Muscle layer of colon (tissue), 2 donors: ENCODE data around the gene RAP1B.
"Not testable (repeated sequence)": the region's sequence is repeated elsewhere in the genome, so short reads cannot be mapped to it uniquely, and the experiment has no call there.

Experiments
- H3K27ac ChIP-seq: one replicate; pipeline ENCODE4 v1.7.0; 2013; ENCODE audit warnings: low read depth, mild to moderate bottlenecking, low read length, moderate library complexity
- H3K27me3 ChIP-seq, 2 donors: one replicate each; pipeline ENCODE4 v1.7.0; 2013; ENCODE audit warnings: low read length in 2 of 2, mild to moderate bottlenecking in 2 of 2; ENCODE audit not compliant: insufficient read depth in 2 of 2, control insufficient read depth in 1 of 2
- H3K36me3 ChIP-seq: one replicate; pipeline ENCODE4 v1.7.0; 2013; ENCODE audit warnings: mild to moderate bottlenecking, low read length; ENCODE audit not compliant: insufficient read depth
- H3K4me1 ChIP-seq: one replicate; pipeline ENCODE4 v1.7.0; 2013; ENCODE audit warnings: mild to moderate bottlenecking, low read length; ENCODE audit not compliant: insufficient read depth
- H3K4me3 ChIP-seq, 2 donors: one replicate each; pipeline ENCODE4 v1.7.0; 2013; ENCODE audit warnings: low read length in 2 of 2, low read depth in 1 of 2, mild to moderate bottlenecking in 1 of 2, moderate library complexity in 1 of 2
- H3K9ac ChIP-seq: one replicate; pipeline ENCODE4 v1.7.0; 2013; ENCODE audit warnings: low read length
- H3K9me3 ChIP-seq: one replicate; pipeline ENCODE4 v1.7.0; 2013; ENCODE audit warnings: mild to moderate bottlenecking, low read length
- donor health status: abdominal sarcoma.
- donor health status: Adenocarcinoma of cecum.

RAP1B gene

GRCh38 chr12:68637439-68637838 is 26.7 kb downstream of the RAP1B start:
- not testable (repeated sequence) for H3K36me3 ChIP-seq, H3K9me3 ChIP-seq, H3K4me3 ChIP-seq, H3K27ac ChIP-seq, H3K27me3 ChIP-seq, H3K9ac ChIP-seq
- H3K4me1 ChIP-seq: peaks cover 49% of the 10 kb centered on the region

GRCh38 chr12:68638171-68638570 is 27.5 kb downstream of the RAP1B start:
- H3K4me1 ChIP-seq: peaks cover 43% of the 10 kb centered on the region
- no peaks in the 10 kb centered on the region for H3K27me3 ChIP-seq
- no peak overlapping the region for H3K27ac ChIP-seq
- H3K4me3 ChIP-seq: no peak overlapping the region
- H3K36me3 ChIP-seq: peaks cover 3% of the 10 kb centered on the region
- H3K9me3 ChIP-seq: no peaks in the 10 kb centered on the region
- no peak overlapping the region for H3K9ac ChIP-seq

GRCh38 chr12:68638721-68639395 is 28.2 kb downstream of the RAP1B start:
- no peaks in the 10 kb centered on the region for H3K27me3 ChIP-seq
- no peak overlapping the region for H3K27ac ChIP-seq
- no peak overlapping the region for H3K9ac ChIP-seq
- H3K4me1 ChIP-seq: peaks cover 41% of the 10 kb centered on the region
- H3K36me3 ChIP-seq: peaks cover 3% of the 10 kb centered on the region
- no peaks in the 10 kb centered on the region for H3K9me3 ChIP-seq
- H3K4me3 ChIP-seq: no peak overlapping the region

- Histone ChIP-seq H3K9me3 (no peaks in the 10 kb centered on the region), H3K9ac (no peak overlapping the region), H3K27ac (no peak overlapping the region), H3K4me3 (no peak overlapping the region), H3K36me3 (peaks cover 3% of the 10 kb centered on the region), H3K4me1 (peaks cover 37% of the 10 kb centered on the region), H3K27me3 (no peaks in the 10 kb centered on the region)
Observed at GRCh38 chr12:68639396-68639767, 28.7 kb downstream of the RAP1B start.

GRCh38 chr12:68641138-68641537 is 30.4 kb downstream of the RAP1B start:
- H3K9me3 ChIP-seq: no peaks in the 10 kb centered on the region
- H3K4me1 ChIP-seq: peaks cover 29% of the 10 kb centered on the region
- H3K27me3 ChIP-seq: no peaks in the 10 kb centered on the region
- peaks cover 3% of the 10 kb centered on the region for H3K36me3 ChIP-seq
- peak overlapping the region in 1 of 2 donors; percentile 16 for H3K4me3 ChIP-seq
- H3K27ac ChIP-seq: no peak overlapping the region
- no peak overlapping the region for H3K9ac ChIP-seq

GRCh38 chr12:68646484-68646883 is 35.8 kb downstream of the RAP1B start:
- no peak overlapping the region for H3K4me3 ChIP-seq
- H3K9me3 ChIP-seq: no peaks in the 10 kb centered on the region
- H3K27ac ChIP-seq: no peak overlapping the region
- H3K9ac ChIP-seq: no peak overlapping the region
- peaks cover 16% of the 10 kb centered on the region for H3K36me3 ChIP-seq
- peaks cover 16% of the 10 kb centered on the region for H3K4me1 ChIP-seq
- no peaks in the 10 kb centered on the region for H3K27me3 ChIP-seq

- peaks cover 16% of the 10 kb centered on the region for H3K4me1 ChIP-seq
- peaks cover 24% of the 10 kb centered on the region for H3K36me3 ChIP-seq
- H3K27ac ChIP-seq: no peak overlapping the region
- no peaks in the 10 kb centered on the region for H3K27me3 ChIP-seq
- H3K9ac ChIP-seq: no peak overlapping the region
- no peaks in the 10 kb centered on the region for H3K9me3 ChIP-seq
- H3K4me3 ChIP-seq: no peak overlapping the region
Observed at GRCh38 chr12:68647507-68647906, 36.8 kb downstream of the RAP1B start.

- Histone ChIP-seq H3K27me3 (no peaks in the 10 kb centered on the region), H3K9me3 (no peaks in the 10 kb centered on the region), H3K36me3 (peaks cover 27% of the 10 kb centered on the region), H3K27ac (no peak overlapping the region), H3K4me1 (peaks cover 16% of the 10 kb centered on the region), H3K9ac (no peak overlapping the region), H3K4me3 (no peak overlapping the region)
Observed at GRCh38 chr12:68648179-68648578, 37.5 kb downstream of the RAP1B start.

- Histone ChIP-seq H3K36me3 (peaks cover 7% of the 10 kb centered on the region), H3K4me1 (peaks cover 18% of the 10 kb centered on the region), H3K27ac (no peak overlapping the region), H3K27me3 (no peaks in the 10 kb centered on the region), H3K4me3 (no peak overlapping the region), H3K9me3 (no peaks in the 10 kb centered on the region), H3K9ac (peak overlapping the region; percentile 7)
Observed at GRCh38 chr12:68665016-68665569, 54.4 kb downstream of the RAP1B start.

GRCh38 chr12:68667291-68667690 is 56.6 kb downstream of the RAP1B start:
- H3K27ac ChIP-seq: no peak overlapping the region
- H3K4me3 ChIP-seq: no peak overlapping the region
- peaks cover 18% of the 10 kb centered on the region for H3K4me1 ChIP-seq
- H3K27me3 ChIP-seq: no peaks in the 10 kb centered on the region
- no peaks in the 10 kb centered on the region for H3K9me3 ChIP-seq
- no peaks in the 10 kb centered on the region for H3K36me3 ChIP-seq
- H3K9ac ChIP-seq: no peak overlapping the region

- H3K4me3 ChIP-seq: no peak overlapping the region
- no peak overlapping the region for H3K9ac ChIP-seq
- H3K9me3 ChIP-seq: no peaks in the 10 kb centered on the region
- H3K36me3 ChIP-seq: no peaks in the 10 kb centered on the region
- H3K27me3 ChIP-seq: no peaks in the 10 kb centered on the region
- peaks cover 18% of the 10 kb centered on the region for H3K4me1 ChIP-seq
- no peak overlapping the region for H3K27ac ChIP-seq
Observed at GRCh38 chr12:68667896-68668295, 57.2 kb downstream of the RAP1B start.

GRCh38 chr12:68671179-68671578 is 60.5 kb downstream of the RAP1B start:
- peaks cover 11% of the 10 kb centered on the region for H3K4me1 ChIP-seq
- H3K36me3 ChIP-seq: no peaks in the 10 kb centered on the region
- H3K9me3 ChIP-seq: no peaks in the 10 kb centered on the region
- H3K9ac ChIP-seq: no peak overlapping the region
- H3K27me3 ChIP-seq: no peaks in the 10 kb centered on the region
- H3K4me3 ChIP-seq: no peak overlapping the region
- H3K27ac ChIP-seq: no peak overlapping the region
